GM19025 (cell line): ENCODE measurements around the gene LRRC4C.
"Not testable (repeated sequence)": the region's sequence is repeated elsewhere in the genome, so short reads cannot be mapped to it uniquely, and the experiment has no call there.

Experiments
- ATAC-seq: cut with Tn5 transposase; IDR thresholded peaks from one replicate; pipeline ENCODE4 v1.9.1; 2021; ENCODE audit warnings: mild to moderate bottlenecking, low read depth, moderate library complexity; ENCODE audit not compliant: unreplicated experiment

The LRRC4C gene

DNA sequence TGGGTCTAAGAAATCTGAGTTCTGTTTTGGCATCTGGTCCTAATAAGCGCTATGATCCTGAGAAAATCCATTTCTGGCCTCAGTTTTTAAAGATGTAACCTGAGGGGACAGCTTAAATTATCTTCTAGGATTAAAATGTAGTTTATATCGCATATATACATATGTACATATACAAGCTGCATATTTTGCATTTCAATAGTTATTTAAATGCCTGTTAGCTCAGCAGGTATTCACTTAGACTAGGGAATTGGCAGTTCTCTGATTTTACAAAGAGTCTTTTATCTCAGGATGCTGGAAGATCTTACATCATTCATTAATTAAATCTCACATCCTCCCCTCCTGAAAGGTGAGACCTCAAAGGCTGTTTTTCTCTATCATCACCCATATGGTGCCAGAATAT, 1232.8 kb downstream of the LRRC4C start:
- no peak for ATAC-seq

- ATAC-seq = no peak
Observed at GRCh38 chr11:40223596-40224330, 1235.7 kb downstream of the LRRC4C start.

DNA sequence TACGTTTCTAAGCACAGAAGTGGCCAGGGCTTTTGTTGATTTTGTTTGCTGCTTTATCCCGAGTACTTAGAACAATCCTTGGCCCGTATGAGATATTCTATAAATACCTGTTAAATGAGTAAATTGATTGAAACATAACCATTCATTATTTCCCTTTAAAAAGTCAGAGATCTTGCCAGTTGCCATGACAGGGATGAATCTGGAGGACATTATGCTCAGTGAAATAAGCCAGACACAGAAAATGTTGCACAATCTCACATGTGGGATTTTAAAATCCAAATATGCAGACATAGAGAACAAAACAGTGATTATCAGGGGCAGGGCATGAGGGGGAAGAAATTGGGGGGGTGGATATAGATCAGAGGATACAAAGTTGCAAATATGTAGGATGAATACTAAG, 1240.1 kb downstream of the LRRC4C start:
- no peak for ATAC-seq

GRCh38 chr11:40215556-40215955, 1243.9 kb downstream of the LRRC4C start:
- ATAC-seq = no peak

DNA sequence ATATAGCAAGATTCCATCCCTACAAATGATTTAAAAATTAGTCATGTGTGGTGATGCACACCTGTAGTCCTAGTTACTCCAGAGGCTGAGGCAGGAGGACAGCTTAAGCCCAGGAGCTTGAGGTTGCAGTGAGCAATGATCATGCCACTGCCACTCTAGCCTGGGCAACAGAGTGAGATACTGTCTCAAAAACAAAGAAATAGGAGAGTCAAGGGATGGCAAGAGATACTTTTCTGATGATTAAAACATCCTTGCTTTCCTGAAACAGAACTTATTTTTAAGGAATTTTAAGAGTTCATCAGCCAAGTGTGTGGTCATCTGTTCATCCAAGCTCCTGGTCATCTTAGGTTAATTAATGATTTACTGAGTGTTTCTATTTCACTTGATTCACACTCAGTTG, 1252.0 kb downstream of the LRRC4C start:
- no peak for ATAC-seq

- no peak for ATAC-seq
Observed at GRCh38 chr11:40204228-40204627, 1255.2 kb downstream of the LRRC4C start.

- no peak for ATAC-seq
Observed at GRCh38 chr11:40203606-40204005, 1255.8 kb downstream of the LRRC4C start.

DNA sequence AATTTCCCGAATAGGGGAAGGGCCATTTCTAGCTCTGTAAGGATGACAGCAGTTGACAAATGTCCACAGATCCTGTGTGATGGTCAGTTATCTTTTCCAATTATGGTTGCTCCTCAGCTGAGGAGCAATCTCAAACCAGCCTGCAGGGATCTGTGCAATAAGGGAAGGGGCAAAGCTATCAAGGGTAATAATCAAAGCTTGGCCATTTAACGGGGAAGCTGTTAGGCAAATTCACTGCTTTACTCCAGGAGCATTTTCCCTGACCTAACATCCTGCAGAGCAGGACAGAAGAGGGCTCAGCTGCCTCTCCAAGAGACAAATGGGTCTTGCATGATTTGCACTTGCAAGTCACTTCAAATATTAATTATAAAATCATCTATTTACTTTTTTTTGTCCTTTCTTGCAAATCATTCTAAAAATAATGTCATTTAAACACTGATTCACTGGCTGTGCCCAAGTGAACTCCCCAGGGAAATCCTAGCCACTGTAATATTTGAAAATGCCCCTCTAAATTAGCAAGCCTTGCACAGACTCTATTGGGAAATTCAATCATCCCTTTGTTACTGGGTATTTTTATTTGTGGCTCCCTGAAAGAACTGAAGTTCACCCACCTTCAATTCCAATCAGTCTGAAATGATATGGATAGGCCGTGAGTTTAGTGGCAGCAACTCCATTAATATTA, 1256.7 kb downstream of the LRRC4C start:
- ATAC-seq = no peak

DNA sequence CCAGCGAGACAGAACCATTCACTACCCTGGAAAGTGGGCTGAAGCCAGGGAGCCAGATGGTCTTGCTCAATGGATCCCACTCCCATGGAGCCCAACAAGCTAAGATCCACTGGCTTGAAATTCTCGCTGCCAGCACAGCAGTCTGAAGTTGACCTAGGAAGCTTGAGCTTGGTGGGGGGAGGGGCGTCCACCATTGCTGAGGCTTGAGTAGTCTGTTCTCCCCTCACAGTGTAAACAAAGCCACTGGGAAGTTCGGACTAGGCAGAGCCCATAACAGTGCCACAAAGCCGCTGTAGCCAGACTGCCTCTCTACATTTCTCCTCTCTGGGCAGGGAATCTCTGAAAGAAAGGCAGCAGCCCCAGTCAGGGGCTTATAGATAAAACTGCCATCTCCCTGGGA, 1266.9 kb downstream of the LRRC4C start:
- not testable (repeated sequence) for ATAC-seq

DNA sequence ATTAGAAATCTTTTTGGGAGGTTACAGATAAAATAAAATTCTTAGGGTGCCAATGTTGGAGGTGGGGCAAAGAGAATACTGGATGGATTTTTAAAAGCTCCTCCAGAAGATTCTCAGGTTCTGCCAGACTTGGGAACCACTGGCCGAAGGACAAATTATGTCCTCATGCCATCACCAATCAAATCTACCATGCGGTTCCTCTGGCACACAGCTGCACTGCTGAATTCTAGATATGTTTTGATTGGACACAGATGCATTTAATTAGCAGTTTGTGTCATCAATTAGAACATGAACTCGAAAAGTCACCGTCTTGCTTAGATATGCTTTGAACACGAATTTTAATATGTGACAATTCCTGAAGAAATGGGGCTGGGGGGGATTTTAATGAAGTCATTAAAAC, 1269.2 kb downstream of the LRRC4C start:
- no peak for ATAC-seq

GRCh38 chr11:40188848-40189247, 1270.6 kb downstream of the LRRC4C start:
- ATAC-seq = no peak

GRCh38 chr11:40187295-40187694, 1272.2 kb downstream of the LRRC4C start:
- ATAC-seq = no peak

- no peak for ATAC-seq
Observed at GRCh38 chr11:40186437-40187263, 1272.8 kb downstream of the LRRC4C start.

DNA sequence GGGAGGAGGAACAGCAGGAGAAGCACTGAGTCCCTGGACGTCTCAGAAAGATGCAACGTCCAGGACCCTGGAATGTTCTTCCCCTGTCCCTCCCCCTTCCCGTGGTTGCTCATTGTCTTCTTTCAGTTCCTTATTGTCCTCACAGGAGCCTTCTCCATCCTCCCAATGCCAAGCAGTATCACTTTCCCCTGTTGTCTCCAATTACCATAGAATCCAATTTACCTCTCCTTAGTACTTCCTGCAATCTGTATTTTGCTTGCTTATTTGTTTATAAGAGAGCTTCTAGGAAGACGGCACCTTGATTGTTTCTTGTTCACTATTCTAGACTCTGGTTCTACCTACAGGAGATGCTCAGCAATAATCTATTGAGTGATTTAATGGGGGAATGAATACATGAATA, 1273.7 kb downstream of the LRRC4C start:
- ATAC-seq = no peak

- ATAC-seq = peak; percentile 89
Observed at GRCh38 chr11:40183073-40184064, 1276.1 kb downstream of the LRRC4C start.

- no peak for ATAC-seq
Observed at GRCh38 chr11:40179541-40179940, 1279.9 kb downstream of the LRRC4C start.

GRCh38 chr11:40178470-40178869, 1281.0 kb downstream of the LRRC4C start:
- ATAC-seq = no peak

GRCh38 chr11:40175980-40176379, 1283.5 kb downstream of the LRRC4C start:
- no peak for ATAC-seq

DNA sequence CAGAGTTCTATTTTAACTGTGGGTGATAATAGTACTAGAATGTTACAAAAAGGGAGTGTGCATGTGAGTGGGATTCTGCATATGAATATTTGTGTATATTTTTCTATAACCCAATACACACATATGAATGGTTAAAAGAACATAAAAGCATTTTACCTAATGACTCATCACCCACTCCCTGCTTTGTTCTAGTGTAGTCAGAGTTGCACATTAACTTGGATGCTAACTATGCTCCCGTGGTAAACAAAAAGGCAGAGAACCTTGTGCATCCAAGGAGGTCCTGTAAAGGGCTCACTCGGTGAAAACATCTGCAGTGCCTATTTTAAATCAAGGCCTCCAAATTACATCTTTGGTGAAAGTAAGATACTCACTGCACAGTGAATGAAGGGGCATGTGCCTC, 1289.4 kb downstream of the LRRC4C start:
- peak; percentile 30 for ATAC-seq

- peak; percentile 96 for ATAC-seq
Observed at GRCh38 chr11:40168414-40168813, 1291.0 kb downstream of the LRRC4C start.
